Measurements from ENCODE around the gene U2SURP. TPM values are rescaled to one million over a fixed set of nuclear protein-coding genes. Genes with fewer than 3 reads are reported as not detected.
A peak's percentile ranks its signal among the peaks of the same experiment; 100 is the strongest.
"Not testable (repeated sequence)": the region's sequence is repeated elsewhere in the genome, so short reads cannot be mapped to it uniquely, and the experiment has no call there.

The U2SURP gene
- total RNA-seq, 1 experiment from 2014 or later: 275 TPM

- CTCF ChIA-PET: interaction anchor here (0.6 to 1.2 kb wide), 2 partner anchors 451 to 551 kb away, joined by 3 to 4 read pairs; no protein-coding TSS in a partner anchor
- TF ChIP-seq CTCF (IDR thresholded peaks at IDR 0.05; ENCODE audit: unreplicated experiment): no peak
- H3K27ac Mint-ChIP-seq (ENCODE audit: unreplicated experiment): no peak overlapping the region
- BruUV-seq (replicated peaks): no TSS peak
- peaks cover 48% of the 10 kb centered on the region for H3K36me3 Mint-ChIP-seq (ENCODE audit: insufficient read depth, unreplicated experiment)
- no peaks in the 10 kb centered on the region for H3K9me3 Mint-ChIP-seq (ENCODE audit: low read depth, unreplicated experiment)
- no peak for DNase-seq
- peaks cover 11% of the 10 kb centered on the region for H3K4me1 Mint-ChIP-seq (ENCODE audit: low read depth, unreplicated experiment)
- intact Hi-C loops (cut with micrococcal nuclease; ENCODE audit: unreplicated experiment): loop anchor here (10.0 kb wide), 1 partner anchor 640 kb away; no protein-coding TSS in a partner anchor
- H3K4me3 Mint-ChIP-seq (ENCODE audit: low read depth, unreplicated experiment): no peak overlapping the region
- no peaks in the 10 kb centered on the region for H3K27me3 Mint-ChIP-seq (ENCODE audit: unreplicated experiment)
Measured at GRCh38 chr3:143014921-143015320, 13.6 kb downstream of the U2SURP start.

GRCh38 chr3:143016321-143016972 is 15.1 kb downstream of the U2SURP start:
- CTCF ChIA-PET: interaction anchor here (0.6 to 1.1 kb wide), 4 partner anchors 11 to 187 kb away, joined by 3 to 5 read pairs (median 3); partner anchors contain the start of gene U2SURP
- Mint-ChIP-seq H3K4me3 (ENCODE audit: low read depth, unreplicated experiment) (no peak overlapping the region), H3K27me3 (ENCODE audit: unreplicated experiment) (no peaks in the 10 kb centered on the region), H3K36me3 (ENCODE audit: insufficient read depth, unreplicated experiment) (peaks cover 61% of the 10 kb centered on the region), H3K9me3 (ENCODE audit: low read depth, unreplicated experiment) (no peaks in the 10 kb centered on the region), H3K27ac (ENCODE audit: unreplicated experiment) (no peak overlapping the region), H3K4me1 (ENCODE audit: low read depth, unreplicated experiment) (no peaks in the 10 kb centered on the region)
- BruUV-seq (replicated peaks): no TSS peak
- TF ChIP-seq CTCF (IDR thresholded peaks at IDR 0.05; ENCODE audit: unreplicated experiment): peak; percentile 35
- intact Hi-C loops (cut with micrococcal nuclease; ENCODE audit: unreplicated experiment): loop anchor here (10.0 kb wide), 1 partner anchor 642 kb away; no protein-coding TSS in a partner anchor
- no peak for DNase-seq

GRCh38 chr3:143024351-143024960 is 23.1 kb downstream of the U2SURP start:
- Mint-ChIP-seq H3K36me3 (ENCODE audit: insufficient read depth, unreplicated experiment) (peaks cover 57% of the 10 kb centered on the region), H3K27me3 (ENCODE audit: unreplicated experiment) (no peaks in the 10 kb centered on the region), H3K4me3 (ENCODE audit: low read depth, unreplicated experiment) (no peak overlapping the region), H3K9me3 (ENCODE audit: low read depth, unreplicated experiment) (no peaks in the 10 kb centered on the region), H3K4me1 (ENCODE audit: low read depth, unreplicated experiment) (no peaks in the 10 kb centered on the region), H3K27ac (ENCODE audit: unreplicated experiment) (no peak overlapping the region)
- TF ChIP-seq CTCF (IDR thresholded peaks at IDR 0.05; ENCODE audit: unreplicated experiment): no peak
- BruUV-seq (replicated peaks): no TSS peak
- intact Hi-C loops (cut with micrococcal nuclease; ENCODE audit: unreplicated experiment): no loop called here
- DNase-seq: no peak
- CTCF ChIA-PET: interaction anchor here (0.6 kb wide), 1 partner anchor 387 kb away, joined by 4 read pairs; no protein-coding TSS in a partner anchor

GRCh38 chr3:143031327-143031726 is 30.0 kb downstream of the U2SURP start:
- Mint-ChIP-seq H3K36me3 (ENCODE audit: insufficient read depth, unreplicated experiment) (peaks cover 63% of the 10 kb centered on the region), H3K4me1 (ENCODE audit: low read depth, unreplicated experiment) (peaks cover 11% of the 10 kb centered on the region), H3K9me3 (ENCODE audit: low read depth, unreplicated experiment) (no peaks in the 10 kb centered on the region), H3K27ac (ENCODE audit: unreplicated experiment) (no peak overlapping the region), H3K4me3 (ENCODE audit: low read depth, unreplicated experiment) (no peak overlapping the region), H3K27me3 (ENCODE audit: unreplicated experiment) (no peaks in the 10 kb centered on the region)
- no peak for DNase-seq
- no TSS peak for BruUV-seq (replicated peaks)
- CTCF ChIA-PET: interaction anchor here (0.7 kb wide), 1 partner anchor 384 kb away, joined by 5 read pairs; no protein-coding TSS in a partner anchor
- TF ChIP-seq CTCF (IDR thresholded peaks at IDR 0.05; ENCODE audit: unreplicated experiment): no peak
- intact Hi-C loops (cut with micrococcal nuclease; ENCODE audit: unreplicated experiment): no loop called here

GRCh38 chr3:143031796-143032387 is 30.5 kb downstream of the U2SURP start:
- H3K27ac Mint-ChIP-seq (ENCODE audit: unreplicated experiment); intact Hi-C loops (cut with micrococcal nuclease; ENCODE audit: unreplicated experiment); DNase-seq; H3K4me3 Mint-ChIP-seq (ENCODE audit: low read depth, unreplicated experiment); H3K9me3 Mint-ChIP-seq (ENCODE audit: low read depth, unreplicated experiment); BruUV-seq (replicated peaks); H3K27me3 Mint-ChIP-seq (ENCODE audit: unreplicated experiment): not testable (repeated sequence)
- CTCF ChIA-PET: interaction anchor here (0.7 kb wide), 1 partner anchor 383 kb away, joined by 5 read pairs; no protein-coding TSS in a partner anchor
- peaks cover 16% of the 10 kb centered on the region for H3K4me1 Mint-ChIP-seq (ENCODE audit: low read depth, unreplicated experiment)
- peaks cover 62% of the 10 kb centered on the region for H3K36me3 Mint-ChIP-seq (ENCODE audit: insufficient read depth, unreplicated experiment)

All from Calu3 (cell line).